ENCODE results near the gene PROCA1. TPM values are rescaled to one million over a fixed set of nuclear protein-coding genes. Genes with fewer than 3 reads are reported as not detected.

Gene PROCA1
- total and polyA plus RNA-seq, 9 of the 15 experiments (the other 6 are each of a cell fraction or from before 2014, with no cell fraction given) = 0.78 to 16.2 (median 5.6) TPM

GRCh38 chr17:28750178-28751047, 38.7 kb upstream of the PROCA1 start (continued):
- TF ChIP-seq BCL6 (CRISPR knock-in tag; IDR thresholded peaks at IDR 0.05) = no peak
- no peak; the same call in 1 of the 2 replicates for TF ChIP-seq BHLHE40 (IDR thresholded peaks at IDR 0.05; ENCODE audit: low read length)
- TF ChIP-seq RAD21 (CRISPR knock-in tag; conservative IDR thresholded peaks at IDR 0.05 in 1 of 2, IDR thresholded peaks at IDR 0.05 in 1 of 2) = peak; percentile 99
- TF ChIP-seq, protein P1, sequence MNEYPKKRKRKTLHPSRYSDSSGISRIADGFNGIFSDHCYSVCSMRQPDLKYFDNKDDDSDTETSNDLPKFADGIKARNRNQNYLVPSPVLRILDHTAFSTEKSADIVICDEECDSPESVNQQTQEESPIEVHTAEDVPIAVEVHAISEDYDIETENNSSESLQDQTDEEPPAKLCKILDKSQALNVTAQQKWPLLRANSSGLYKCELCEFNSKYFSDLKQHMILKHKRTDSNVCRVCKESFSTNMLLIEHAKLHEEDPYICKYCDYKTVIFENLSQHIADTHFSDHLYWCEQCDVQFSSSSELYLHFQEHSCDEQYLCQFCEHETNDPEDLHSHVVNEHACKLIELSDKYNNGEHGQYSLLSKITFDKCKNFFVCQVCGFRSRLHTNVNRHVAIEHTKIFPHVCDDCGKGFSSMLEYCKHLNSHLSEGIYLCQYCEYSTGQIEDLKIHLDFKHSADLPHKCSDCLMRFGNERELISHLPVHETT (CRISPR knock-in tag; conservative IDR thresholded peaks at IDR 0.05 in 1 of 2, IDR thresholded peaks at IDR 0.05 in 1 of 2) = no peak
- no peak for TF ChIP-seq USF2 (CRISPR knock-in tag; IDR thresholded peaks at IDR 0.05)
- TF ChIP-seq EWSR1 (IDR thresholded peaks at IDR 0.05; ENCODE audit: borderline replicate concordance, low read depth, partially characterized antibody) = no peak
- peak in 1 of 2 experiments; percentile 79; a peak in 2 of 4 replicates for TF ChIP-seq RCOR1 (IDR thresholded peaks at IDR 0.05; ENCODE audit: borderline replicate concordance in 1 of 2, low read depth in 2 of 2, low read length in 2 of 2)
- TF ChIP-seq HDGF (IDR thresholded peaks at IDR 0.05) = no peak
- TF ChIP-seq ATF1 (CRISPR knock-in tag; IDR thresholded peaks at IDR 0.05) = no peak
- TF ChIP-seq ATF1 (tag; IDR thresholded peaks at IDR 0.05) = peak; percentile 43; the same call in 1 of the 2 replicates
- no peak for TF ChIP-seq MCM7 (IDR thresholded peaks at IDR 0.05)
- peak; percentile 22 for TF ChIP-seq PML (IDR thresholded peaks at IDR 0.05; ENCODE audit: low read length)
- no peak for TF ChIP-seq CHD4 (IDR thresholded peaks at IDR 0.05; ENCODE audit: insufficient read depth, insufficient replicate concordance, low read depth, low read length, poor library complexity, severe bottlenecking)
- TF ChIP-seq SNIP1 (IDR thresholded peaks at IDR 0.05; ENCODE audit: low read depth) = no peak
- TF ChIP-seq ZNF57 (CRISPR knock-in tag; IDR thresholded peaks at IDR 0.05) = no peak
- TF ChIP-seq NCOA2 (IDR thresholded peaks at IDR 0.05; ENCODE audit: partially characterized antibody in 2 of 2) = no peak
- TF ChIP-seq RAD51 (IDR thresholded peaks at IDR 0.05; ENCODE audit: borderline replicate concordance, low read depth) = peak; percentile 6; the same call in 1 of the 2 replicates
- TF ChIP-seq EGR1 (conservative IDR thresholded peaks at IDR 0.05) = no peak
- no peak for TF ChIP-seq IRF9 (tag; IDR thresholded peaks at IDR 0.05)
- TF ChIP-seq THRA (IDR thresholded peaks at IDR 0.05) = no peak
- no peak for TF ChIP-seq TCF7L2 (IDR thresholded peaks at IDR 0.05; ENCODE audit: low read depth, low read length)
- peak; percentile 23 for TF ChIP-seq POU5F1 (IDR thresholded peaks at IDR 0.05; ENCODE audit: borderline replicate concordance, low read depth, low read length, partially characterized antibody)
- no peak for TF ChIP-seq DIDO1 (tag; IDR thresholded peaks at IDR 0.05; ENCODE audit: low read depth)
- no peak for TF ChIP-seq MTF1 (CRISPR knock-in tag; IDR thresholded peaks at IDR 0.05; ENCODE audit: borderline replicate concordance)
